OCI-LY7 (cell line): ENCODE measurements around the gene CSTB. TPM values are rescaled to one million over a fixed set of nuclear protein-coding genes. Genes with fewer than 3 reads are reported as not detected.

ENCODE experiments used
- BruUV-seq: library from RNA; stranded (reverse); fragments of 400-500 nt; replicated peaks from 2 replicates; lab custom pipeline; 2021; lab: Mats Ljungman, UMichigan
- CTCF ChIA-PET: fragments of 300-600 bp; sonication (Branson Sonifier 250); formaldehyde crosslinking; loops from one replicate; lab custom pipeline; 2022; ENCODE audit warnings: antibody characterized with exemption; ENCODE audit not compliant: unreplicated experiment; lab: Charles Lee
- POLR2A ChIA-PET: fragments of 300-600 bp; sonication (Branson Sonifier 250); formaldehyde crosslinking; loops from one replicate; lab custom pipeline; 2022; ENCODE audit warnings: antibody characterized with exemption; lab: Charles Lee
- DNase-seq: peaks from one replicate; pipeline ENCODE4 v3.0.0-alpha.2; 2015; ENCODE audit warnings: low spot score
- H2AFZ ChIP-seq: fragments of 200-600 bp; sonication (generic), shearing (Covaris generic); 2 replicates; pipeline ENCODE4 v1.6.1; 2014; ENCODE audit warnings: mild to moderate bottlenecking, antibody characterized with exemption, low read length, moderate library complexity
- H3K27ac ChIP-seq: fragments of 200-600 bp; sonication (generic); 2 replicates; pipeline ENCODE4 v1.5.1; 2014; ENCODE audit warnings: mixed run types, low read depth, mild to moderate bottlenecking, moderate library complexity, low read length, inconsistent platforms; ENCODE audit not compliant: poor library complexity, severe bottlenecking
- H3K36me3 ChIP-seq: fragments of 200-600 bp; sonication (generic); 2 replicates; pipeline ENCODE4 v1.6.1; 2014; ENCODE audit warnings: mild to moderate bottlenecking, antibody characterized with exemption, low read length, moderate library complexity, mixed read lengths; ENCODE audit not compliant: insufficient read depth
- H3K4me1 ChIP-seq: fragments of 200-600 bp; sonication (generic); 2 replicates; pipeline ENCODE4 v1.5.1; 2014; ENCODE audit warnings: mild to moderate bottlenecking, low read length; ENCODE audit not compliant: insufficient read depth, poor library complexity, severe bottlenecking
- H3K4me2 ChIP-seq: fragments of 200-600 bp; sonication (generic); 2 replicates; pipeline ENCODE4 v1.6.1; 2014; ENCODE audit warnings: mild to moderate bottlenecking, low read length
- H3K4me3 ChIP-seq: fragments of 200-600 bp; sonication (generic); 2 replicates; pipeline ENCODE4 v1.5.1; 2014; ENCODE audit warnings: mild to moderate bottlenecking, low read depth, low read length; ENCODE audit not compliant: poor library complexity, severe bottlenecking
- H3K79me2 ChIP-seq: fragments of 200-600 bp; sonication (generic); 2 replicates; pipeline ENCODE4 v1.6.1; 2016; ENCODE audit warnings: low read depth, mild to moderate bottlenecking, low read length, moderate library complexity, mixed read lengths; ENCODE audit not compliant: insufficient read depth
- H3K9me2 ChIP-seq: fragments of 200-600 bp; sonication (generic); 2 replicates; pipeline ENCODE4 v1.6.1; 2016; ENCODE audit warnings: mild to moderate bottlenecking, low read length, mixed read lengths; ENCODE audit not compliant: insufficient read depth
- H3K9me3 ChIP-seq: fragments of 200-600 bp; sonication (generic); 2 replicates; pipeline ENCODE4 v1.6.1; 2014; ENCODE audit warnings: mild to moderate bottlenecking, mixed run types, low read length, mixed read lengths
- H4K20me1 ChIP-seq: fragments of 200-600 bp; sonication (generic); 2 replicates; pipeline ENCODE4 v1.6.1; 2014; ENCODE audit warnings: mild to moderate bottlenecking, antibody characterized with exemption, low read length, moderate library complexity, mixed read lengths; ENCODE audit not compliant: insufficient read depth
- CTCF ChIP-seq: fragments of 200-600 bp; sonication (generic); conservative IDR thresholded peaks from 2 replicates; pipeline ENCODE4 v1.5.1; 2014; ENCODE audit warnings: mild to moderate bottlenecking, antibody characterized with exemption, low read length, moderate library complexity, mixed read lengths
- EZH2phosphoT487 ChIP-seq: fragments of 200-600 bp; sonication (generic); IDR thresholded peaks from 2 replicates; pipeline ENCODE4 v1.6.1; 2018; ENCODE audit warnings: low read depth, borderline replicate concordance, mild to moderate bottlenecking, mixed run types, antibody characterized with exemption, low read length, moderate library complexity, mixed read lengths
- intact Hi-C: fragments of 100-400 bp; cut with micrococcal nuclease; formaldehyde crosslinking; loops from one replicate; pipeline ENCODE4 v1.10.0; 2022; ENCODE audit not compliant: unreplicated experiment
- total RNA-seq, 2 experiments: library from RNA; depleted of rRNA in 1 of 2; stranded (reverse); fragments of >200 nt in 1 of 2; shearing (Covaris generic) in 1 of 2; gene quantifications; 2 replicates each; pipeline ENCODE4 v1.2.3, GENCODE V29; 2014 to 2022

Gene CSTB
- total RNA-seq, 2 experiments from 2014 or later: 15.6 to 33.3 TPM

DNA sequence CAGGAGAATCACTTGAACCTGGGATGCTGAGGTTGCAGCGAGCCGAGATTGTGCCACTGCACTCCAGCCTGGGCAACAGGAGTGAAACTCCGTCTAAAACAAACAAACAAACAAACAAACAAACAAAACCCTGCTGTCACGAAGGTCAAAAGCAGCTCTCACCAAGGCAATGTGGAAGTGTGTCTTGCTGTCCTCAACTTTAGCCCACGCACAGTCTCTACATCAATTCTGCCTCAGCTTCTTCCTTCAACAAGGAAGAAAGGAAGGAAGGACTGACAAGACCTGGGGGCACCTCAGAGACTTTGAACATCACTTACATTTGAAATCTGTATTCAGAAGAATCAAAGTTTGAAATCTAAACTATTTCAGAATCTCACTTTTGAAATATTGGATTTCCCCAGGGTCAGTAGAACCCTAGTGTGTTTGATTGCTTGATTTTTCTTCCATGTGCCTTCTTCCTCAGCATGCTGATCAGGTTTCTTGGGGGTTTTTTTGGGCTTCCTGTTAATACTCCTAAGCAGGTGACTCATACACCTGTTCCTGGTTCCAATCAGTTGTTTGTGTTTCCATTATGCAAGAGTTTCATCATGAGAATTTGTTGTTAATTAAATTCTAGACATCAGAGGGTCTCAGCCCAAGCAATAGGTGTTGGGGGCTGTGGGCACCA lies 6.5 kb upstream of the CSTB start:
- peak overlapping the region; percentile 27; the same call in 1 of the 2 replicates for H3K4me2 ChIP-seq
- intact Hi-C loops: no loop called here
- H3K27ac ChIP-seq: no peak overlapping the region
- no peaks in the 10 kb centered on the region for H4K20me1 ChIP-seq
- H3K9me2 ChIP-seq: no peaks in the 10 kb centered on the region
- no peak for TF ChIP-seq EZH2phosphoT487
- TF ChIP-seq CTCF: no peak
- peaks cover 28% of the 10 kb centered on the region for H3K4me1 ChIP-seq
- POLR2A ChIA-PET: interaction anchor here (0.8 kb wide), 1 partner anchor 14 kb away, joined by 4 read pairs; no protein-coding TSS in a partner anchor
- DNase-seq: no peak
- H3K36me3 ChIP-seq: no peaks in the 10 kb centered on the region
- BruUV-seq: no TSS peak
- no peak overlapping the region for H3K4me3 ChIP-seq
- no peak overlapping the region for H2AFZ ChIP-seq
- H3K9me3 ChIP-seq: no peaks in the 10 kb centered on the region
- CTCF ChIA-PET: no interaction called here
- no peaks in the 10 kb centered on the region for H3K79me2 ChIP-seq

DNA sequence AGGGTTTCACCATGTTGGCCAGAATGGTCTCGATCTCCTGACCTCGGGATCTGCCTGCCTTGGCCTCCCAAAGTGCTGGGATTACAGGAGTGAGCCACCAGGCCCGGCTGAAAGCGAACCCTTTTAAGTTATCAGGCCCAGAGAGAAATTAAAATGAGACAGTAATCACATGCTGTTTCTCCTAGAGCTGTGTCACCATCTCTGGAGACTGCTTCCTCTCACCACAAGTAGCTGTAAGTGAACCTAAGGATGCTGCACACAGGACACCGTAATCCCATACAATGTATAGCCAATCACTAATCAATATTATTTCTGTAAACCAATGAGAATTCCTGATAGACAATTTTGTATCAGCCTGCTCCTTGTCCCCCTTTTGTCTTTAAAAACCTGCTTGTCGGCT lies 5.7 kb upstream of the CSTB start:
- H3K4me2 ChIP-seq: no peak overlapping the region
- CTCF ChIA-PET: no interaction called here
- POLR2A ChIA-PET: no interaction called here
- no peaks in the 10 kb centered on the region for H4K20me1 ChIP-seq
- H3K79me2 ChIP-seq: no peaks in the 10 kb centered on the region
- no peak overlapping the region for H2AFZ ChIP-seq
- no TSS peak for BruUV-seq
- TF ChIP-seq EZH2phosphoT487 (no peak), CTCF (no peak)
- no peaks in the 10 kb centered on the region for H3K9me2 ChIP-seq
- H3K4me3 ChIP-seq: no peak overlapping the region
- H3K9me3 ChIP-seq: no peaks in the 10 kb centered on the region
- H3K27ac ChIP-seq: no peak overlapping the region
- peaks cover 28% of the 10 kb centered on the region for H3K4me1 ChIP-seq
- intact Hi-C loops: no loop called here
- DNase-seq: no peak
- no peaks in the 10 kb centered on the region for H3K36me3 ChIP-seq

- ChIA-PET POLR2A (interaction anchor here (0.5 to 2.0 kb wide), 2 partner anchors 10 to 112 kb away, joined by 3 to 9 read pairs; partner anchors contain the start of gene RRP1), CTCF (no interaction called here)
- intact Hi-C loops: loop anchor here (5.0 to 10.0 kb wide), 2 partner anchors 62 to 115 kb away; partner anchors contain the start of gene PDXK
- TF ChIP-seq CTCF (no peak), EZH2phosphoT487 (no peak)
- no peaks in the 10 kb centered on the region for H3K9me2 ChIP-seq
- peak; percentile 65 for DNase-seq
- no peak overlapping the region for H3K4me3 ChIP-seq
- no peaks in the 10 kb centered on the region for H4K20me1 ChIP-seq
- H3K9me3 ChIP-seq: no peaks in the 10 kb centered on the region
- no peak overlapping the region for H3K27ac ChIP-seq
- H3K36me3 ChIP-seq: peaks cover 2% of the 10 kb centered on the region; the same call in 1 of the 2 replicates
- no peak overlapping the region for H2AFZ ChIP-seq
- H3K79me2 ChIP-seq: no peaks in the 10 kb centered on the region
- BruUV-seq: no TSS peak
- no peak overlapping the region for H3K4me2 ChIP-seq
- H3K4me1 ChIP-seq: peaks cover 35% of the 10 kb centered on the region
Measured at GRCh38 chr21:43779660-43780059, 3.6 kb upstream of the CSTB start.
